NCI-H774 (cell line): ENCODE results near the gene DPH1.
"Not testable (repeated sequence)": the region's sequence is repeated elsewhere in the genome, so short reads cannot be mapped to it uniquely, and the experiment has no call there.

Experiments used
- DNase-seq: peaks from one replicate; lab custom pipeline; 2025; lab: John Stamatoyannopoulos, UW

Gene DPH1

DNA sequence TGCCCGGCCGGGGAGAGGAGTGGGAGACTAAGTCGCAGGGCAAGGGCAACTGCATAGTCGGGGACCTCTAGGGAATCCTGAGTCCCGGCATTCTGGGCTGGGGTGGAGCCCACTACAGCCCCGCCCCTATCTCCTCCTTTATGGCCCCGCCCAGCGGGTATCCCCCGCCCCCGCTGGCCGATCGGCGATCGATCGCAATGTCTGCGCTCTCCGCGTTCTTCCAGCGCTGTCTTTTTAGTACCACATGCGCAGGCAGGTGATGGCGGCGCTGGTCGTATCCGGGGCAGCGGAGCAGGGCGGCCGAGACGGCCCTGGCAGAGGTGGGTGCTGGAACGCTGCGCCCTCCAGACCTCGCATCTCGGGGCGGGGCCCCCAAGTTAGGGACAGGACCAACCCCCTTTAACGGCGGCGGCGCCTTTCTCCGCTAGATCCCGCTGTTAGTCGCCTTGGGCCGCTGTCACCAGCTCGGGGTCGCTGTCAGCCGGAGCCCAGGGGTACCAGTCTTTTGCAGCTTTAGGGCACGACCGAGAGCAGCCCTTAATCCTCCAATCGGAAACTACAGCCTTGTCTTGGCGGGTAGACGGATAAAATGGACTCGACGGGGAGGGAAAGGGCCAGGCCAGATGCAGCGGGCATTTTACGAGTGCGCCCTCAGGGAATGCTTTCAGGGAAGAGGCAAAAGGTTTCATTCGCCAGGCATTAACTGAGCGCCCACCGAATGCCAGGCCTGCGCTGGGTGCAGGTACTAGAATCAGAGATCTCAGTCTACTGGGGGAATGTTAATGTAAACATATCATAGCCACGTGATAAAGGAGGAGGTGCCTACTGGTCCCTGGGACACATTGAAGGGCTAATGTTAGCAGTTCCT, at the start of gene DPH1:
Gene DPH1, plus strand, starts transcription at position 243 of the 868 bp plus-strand sequence. Its CDS starts 17 bp downstream, at position 260.
- peak; percentile 58 for DNase-seq

DNA sequence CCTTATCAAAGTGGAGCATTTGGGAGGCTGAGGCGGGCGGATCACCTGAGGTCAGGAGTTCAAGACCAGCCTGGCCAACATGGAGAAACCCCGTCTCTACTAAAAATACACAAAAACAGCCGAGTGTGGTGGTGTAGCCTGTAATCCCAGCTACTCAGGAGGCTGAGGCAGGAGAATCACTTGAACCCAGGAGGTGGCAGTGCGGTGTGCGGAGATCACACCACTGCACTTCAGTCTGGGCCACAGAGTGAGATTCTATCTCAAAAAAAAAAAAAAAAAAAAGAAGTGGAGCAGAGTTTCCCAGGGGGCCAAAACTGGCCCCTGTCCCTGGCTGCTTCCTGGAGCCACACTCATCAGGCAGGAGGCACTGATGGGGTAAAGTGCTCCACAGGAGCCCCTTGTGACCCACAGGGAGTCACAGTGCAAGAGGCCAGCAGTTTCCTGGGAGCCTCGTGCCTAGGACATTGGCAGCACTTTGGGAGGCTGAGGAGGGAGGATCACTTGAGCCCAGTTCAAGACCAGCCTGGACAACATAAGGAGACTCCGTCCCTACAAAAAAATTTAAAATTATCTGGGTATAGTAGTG, 49.2 kb upstream of the DPH1 start:
- DNase-seq: no peak

DNA sequence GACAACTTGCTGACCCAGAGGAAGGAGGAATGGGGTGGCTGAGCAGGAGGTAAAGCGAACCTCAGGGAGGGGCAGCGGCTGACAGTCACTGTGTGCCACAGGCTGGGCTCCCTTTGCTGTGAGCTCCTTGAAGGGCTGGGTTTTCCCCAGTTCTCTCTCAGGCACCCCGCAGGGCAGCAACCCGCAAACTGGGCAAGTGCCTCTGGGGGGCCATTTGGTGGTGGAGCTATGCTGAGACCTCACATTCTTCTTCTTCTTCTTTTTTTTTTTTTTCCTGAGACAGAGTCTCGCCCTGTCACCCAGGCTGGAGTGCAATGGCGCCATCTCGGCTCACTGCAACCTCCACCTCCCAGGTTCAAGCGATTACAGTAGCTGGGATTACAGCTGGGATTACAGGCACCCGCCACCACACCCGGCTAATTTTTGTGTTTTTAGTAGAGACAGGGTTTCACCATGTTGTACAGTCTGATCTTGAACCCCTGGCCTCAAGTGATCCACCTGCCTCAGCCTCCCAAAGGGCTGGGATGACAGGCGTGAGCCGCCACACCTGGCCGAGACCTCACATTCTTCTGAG, 47.1 kb upstream of the DPH1 start:
- not testable (repeated sequence) for DNase-seq

DNA sequence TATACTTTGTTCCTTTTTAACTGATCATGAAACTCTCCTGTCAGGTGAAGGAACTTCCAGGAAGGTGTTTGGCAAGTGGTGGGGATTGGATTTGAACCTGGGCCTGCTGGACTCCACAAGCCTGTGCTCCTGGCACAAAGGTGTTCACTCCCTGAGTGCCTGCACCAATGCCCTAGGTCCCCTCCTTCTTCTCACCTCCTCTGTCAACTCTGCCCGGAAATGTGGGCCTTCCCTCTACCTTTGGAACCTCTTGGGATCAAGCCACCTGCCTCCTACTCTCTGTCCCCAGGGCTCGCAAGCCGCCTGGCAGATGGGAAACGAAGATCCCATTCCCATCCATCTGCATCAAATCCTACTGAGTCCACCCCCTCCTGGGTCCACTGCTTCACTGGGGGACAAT, 44.9 kb upstream of the DPH1 start:
- DNase-seq: no peak

DNA sequence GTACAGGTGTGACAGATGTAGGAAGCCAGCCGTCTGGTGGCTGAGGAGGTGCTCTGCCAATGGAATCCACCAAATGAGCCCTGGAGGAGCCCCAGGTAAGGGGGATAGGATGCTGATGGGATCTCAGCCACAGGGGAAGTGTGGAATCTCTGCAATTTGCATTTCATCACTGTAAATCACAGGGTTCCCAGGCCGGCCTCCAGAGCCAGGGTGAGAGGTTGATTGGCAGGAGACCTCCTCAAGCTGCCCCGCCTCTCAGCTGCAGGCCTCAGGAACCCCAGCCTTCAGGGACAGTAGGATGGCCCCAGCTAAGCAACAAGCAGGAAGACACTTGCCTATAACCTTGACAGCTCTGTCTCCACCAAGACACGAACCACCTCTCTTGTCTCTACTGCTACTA, 44.3 kb upstream of the DPH1 start:
- DNase-seq: no peak

DNA sequence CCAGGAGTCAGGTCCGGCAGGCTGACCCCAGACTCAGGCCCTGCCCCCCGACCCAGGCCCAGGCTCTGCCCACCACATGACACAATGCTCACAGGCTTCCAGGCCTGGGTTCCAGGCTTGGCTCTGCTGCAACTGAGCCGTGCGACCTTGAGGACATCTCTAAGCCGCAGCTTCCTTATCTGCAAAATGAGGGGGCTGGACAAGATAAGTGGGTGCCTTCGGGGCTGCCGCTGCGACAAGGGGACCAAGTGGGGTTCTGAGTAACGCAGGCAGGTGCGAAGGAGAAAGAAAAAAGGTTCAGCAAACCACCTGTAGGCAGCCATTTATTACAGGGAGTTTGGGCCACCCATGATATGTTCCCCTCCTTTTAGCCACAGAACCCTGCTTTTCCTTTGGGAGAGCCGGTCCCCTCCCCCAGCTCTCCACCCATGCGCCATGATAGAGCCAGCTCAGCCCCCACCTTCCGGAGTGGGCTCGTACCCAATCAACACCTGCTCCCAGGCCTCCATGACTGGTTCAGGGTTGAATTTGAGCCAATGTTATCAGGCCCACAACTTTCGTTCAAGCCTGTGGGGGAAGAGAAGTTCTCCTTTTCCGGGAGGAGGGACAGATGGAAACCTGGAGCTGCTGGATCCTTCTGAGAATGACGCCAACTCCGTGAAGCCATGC, 43.0 kb upstream of the DPH1 start:
- DNase-seq: no peak

DNA sequence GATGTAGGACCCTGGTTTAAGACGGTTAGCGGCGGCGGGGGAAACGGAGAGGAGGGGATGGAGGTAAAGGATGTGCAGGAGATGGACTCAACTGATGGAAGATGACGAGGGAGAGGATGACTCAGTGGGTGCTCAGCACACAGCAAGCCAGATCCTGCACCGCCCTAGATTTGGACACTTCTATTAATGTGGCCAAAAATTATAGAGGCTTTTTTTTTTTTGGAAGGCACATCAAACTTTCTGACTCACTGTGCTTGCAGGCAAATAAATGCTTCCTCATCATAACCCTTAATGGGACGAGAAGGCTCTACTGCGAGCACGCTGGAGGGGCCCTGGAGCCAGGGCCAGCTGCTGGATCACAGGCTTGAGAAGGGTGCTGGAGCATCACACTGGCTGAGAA, 40.8 kb upstream of the DPH1 start:
- DNase-seq: no peak

DNA sequence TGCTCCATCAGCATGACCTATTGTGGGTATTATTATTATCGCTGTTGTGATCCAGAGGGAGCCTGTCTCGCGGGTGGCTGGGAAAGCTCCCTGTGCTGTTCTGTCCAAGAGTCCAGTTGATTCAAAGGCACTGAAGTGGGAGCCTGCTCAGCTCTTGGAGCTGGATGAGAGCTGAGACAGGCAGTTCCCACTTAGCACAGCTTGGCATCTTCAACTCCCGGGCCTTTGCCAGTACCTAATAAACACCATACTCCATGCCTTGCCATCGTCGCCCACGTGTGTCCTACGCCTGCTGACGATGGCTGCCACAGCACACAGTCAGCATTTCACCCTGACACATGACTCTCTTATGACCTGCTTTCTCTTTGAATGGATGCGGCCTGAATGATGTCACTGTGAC, 37.4 kb upstream of the DPH1 start:
- no peak for DNase-seq

DNA sequence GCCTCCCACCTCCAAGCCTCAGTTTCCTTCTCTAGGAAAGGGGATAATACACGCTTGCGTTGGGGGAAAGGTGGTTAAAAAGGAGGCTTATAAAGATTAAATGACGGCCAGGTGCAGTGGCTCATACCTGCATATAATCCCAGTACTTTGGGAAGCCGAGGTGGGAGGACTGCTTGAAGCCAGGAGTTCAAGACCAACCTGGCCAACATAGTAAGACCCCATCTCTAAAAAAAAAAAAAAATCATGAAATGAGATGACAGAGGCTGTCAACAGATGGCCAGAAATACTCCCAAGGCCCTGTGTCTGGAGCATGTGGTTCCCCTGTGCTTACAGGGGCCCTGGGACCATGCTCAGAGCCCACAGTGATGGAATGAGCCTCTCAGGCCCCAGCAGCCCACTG, 35.2 kb upstream of the DPH1 start:
- no peak for DNase-seq

DNA sequence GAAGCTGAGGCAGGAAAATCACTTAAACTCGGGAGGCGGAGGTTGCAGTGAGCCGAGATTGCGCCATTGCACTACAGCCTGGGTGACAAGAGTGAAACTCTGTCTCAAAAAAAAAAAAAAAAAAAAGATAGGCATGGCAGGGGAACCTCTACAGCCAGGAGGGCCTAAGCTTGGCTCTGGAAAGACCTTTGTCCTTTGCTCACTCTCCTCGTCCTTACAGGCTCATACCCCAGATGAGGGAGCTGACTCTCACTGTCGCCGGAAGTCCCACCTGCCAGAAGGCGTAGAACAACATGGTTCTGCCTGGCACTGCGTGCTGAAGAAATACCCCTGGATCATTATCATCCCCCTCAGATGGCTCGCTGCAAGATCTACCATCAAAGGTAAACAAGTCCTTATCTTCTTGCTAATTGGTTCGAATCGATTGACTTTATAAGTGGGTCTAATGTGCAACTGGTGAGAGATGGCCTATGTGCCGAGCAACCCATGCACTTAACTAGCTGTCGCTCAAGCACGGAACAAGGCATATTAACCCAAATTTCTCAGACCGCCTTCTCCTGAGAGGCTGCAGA, 34.5 kb upstream of the DPH1 start:
- DNase-seq: no peak

DNA sequence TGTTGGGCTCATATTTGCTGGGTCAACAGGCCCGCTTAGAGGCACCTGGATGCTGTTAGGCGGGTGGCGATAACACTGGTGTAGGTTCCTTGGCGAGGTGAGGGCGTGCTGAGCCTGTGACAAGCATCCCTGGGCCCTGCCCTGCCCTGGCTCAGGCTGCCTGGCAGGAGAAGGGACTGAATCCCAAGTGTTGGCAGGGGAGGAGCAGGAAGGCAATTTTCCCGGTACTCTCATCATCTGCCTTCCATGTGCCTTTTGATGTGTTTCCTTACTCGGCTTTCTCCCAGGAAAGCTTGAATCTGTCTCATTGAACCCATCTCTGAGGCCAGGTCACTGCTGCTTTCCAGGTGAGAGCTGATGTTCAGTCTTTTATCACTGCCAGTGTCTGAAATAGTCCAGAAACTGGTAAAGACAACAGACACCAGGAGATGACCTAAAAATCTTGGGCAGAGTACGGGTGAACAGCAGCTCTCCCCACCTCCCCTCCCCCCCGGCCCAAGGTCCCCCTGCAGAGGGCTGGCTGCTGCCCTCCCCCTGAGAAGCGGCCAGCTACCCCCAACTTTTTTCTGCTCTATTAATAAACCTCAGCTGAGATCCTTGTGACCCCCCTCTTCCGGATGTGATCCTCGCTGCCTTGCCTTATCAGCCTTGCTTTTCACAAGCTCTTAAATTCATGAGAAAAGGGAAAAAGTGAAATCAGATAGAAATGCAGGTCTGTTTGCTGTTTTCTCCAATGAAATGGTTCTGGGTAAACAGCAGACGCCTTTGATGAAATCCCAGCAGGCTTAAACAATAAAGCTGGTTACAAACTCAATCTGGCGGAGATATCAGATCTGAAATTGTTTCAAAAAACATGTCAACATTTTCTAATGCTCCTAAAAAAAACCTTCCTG, 33.8 kb upstream of the DPH1 start:
- DNase-seq: no peak

DNA sequence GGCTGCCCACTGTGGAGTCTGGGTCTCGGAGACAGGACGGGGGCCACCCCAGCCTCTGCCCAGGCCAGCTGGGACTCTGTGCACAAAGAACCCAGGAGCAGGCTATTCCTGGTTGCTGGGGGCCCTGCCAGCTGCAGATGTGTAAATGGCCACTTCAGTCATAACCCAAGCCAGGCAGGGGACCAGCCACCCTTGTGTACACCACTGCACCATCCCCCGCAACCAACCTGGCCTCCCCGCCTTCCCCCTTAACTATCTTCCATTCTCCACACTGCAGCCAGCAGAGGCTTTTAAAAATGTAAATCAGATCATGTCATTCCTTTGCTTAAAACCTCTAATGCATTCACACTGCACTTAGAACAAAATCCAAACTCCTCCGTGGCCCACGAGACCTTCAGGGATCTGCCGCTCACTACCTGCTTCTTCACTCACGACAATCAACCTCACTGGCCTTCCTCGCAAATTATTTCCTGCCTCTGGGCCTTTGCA, 33.1 kb upstream of the DPH1 start:
- no peak for DNase-seq

DNA sequence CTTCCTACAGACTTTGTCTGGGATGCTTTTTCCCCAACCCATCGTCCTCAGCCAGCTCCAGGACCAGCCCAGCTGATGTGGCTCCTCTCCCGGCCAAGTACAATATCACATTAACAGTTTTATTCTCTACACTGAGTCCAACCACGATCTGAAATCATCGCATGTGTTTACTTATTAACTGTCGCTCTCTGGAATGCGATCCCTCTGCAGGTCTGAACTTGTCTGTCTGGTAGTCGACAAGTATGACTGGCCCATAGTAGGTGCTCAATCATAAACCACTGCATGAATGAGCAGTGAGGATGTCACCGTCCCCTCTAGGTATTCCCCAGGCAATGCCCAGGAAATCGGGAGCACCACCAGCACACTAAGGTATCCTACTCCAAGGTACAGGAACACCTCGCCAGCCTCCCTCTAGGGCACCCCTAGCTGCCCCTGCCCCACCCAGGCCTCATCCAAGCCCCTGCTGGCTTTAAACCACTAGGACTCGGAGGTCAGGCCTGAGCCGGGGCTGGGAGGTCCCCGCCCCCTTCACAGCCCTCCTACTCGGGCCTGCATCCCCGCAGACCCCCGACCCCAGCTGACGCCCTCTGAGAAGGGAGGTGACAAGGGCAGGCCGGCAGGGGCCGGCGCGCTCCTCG, 32.5 kb upstream of the DPH1 start:
- no peak for DNase-seq

DNA sequence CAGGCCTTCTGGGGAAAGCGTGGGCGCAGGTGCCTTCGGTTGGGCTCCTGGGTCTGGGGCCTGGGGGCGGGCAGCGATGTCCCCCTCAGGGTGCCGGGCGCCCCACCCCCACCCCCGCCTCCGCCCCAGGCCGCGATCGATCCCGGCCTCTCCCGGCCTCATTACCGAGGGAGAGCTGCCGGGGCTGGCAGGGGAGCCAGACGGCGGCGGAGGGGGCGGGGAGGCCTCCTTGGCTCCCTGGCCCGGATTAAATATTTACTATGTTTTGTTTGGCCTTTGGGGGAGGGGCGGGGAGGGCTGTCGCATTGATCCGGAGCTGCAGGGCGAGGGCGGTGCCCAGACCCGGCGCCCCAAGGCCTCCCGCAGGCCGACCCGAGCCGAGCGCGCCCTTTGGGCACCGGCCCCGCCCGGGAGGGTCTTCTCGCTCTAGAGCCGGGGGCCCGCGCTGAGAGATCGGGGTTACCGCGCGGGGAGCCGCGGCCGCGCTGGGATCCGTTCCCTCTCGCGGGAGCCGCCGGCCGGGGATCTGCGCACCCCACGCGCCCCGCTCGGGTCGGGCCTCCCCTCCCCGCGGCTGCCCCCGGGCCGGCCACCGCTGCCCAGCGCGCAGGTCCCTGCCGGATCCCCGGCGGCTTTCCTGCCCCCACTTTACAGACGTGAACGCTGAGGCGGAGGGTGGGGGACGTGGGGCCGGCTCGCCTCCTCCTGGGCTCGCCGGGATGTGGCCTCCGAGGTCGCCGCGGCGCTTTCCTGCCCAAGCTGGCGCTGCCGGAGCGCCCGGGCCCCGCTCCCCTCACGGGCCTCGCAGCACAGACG, 31.8 kb upstream of the DPH1 start:
- no peak for DNase-seq

DNA sequence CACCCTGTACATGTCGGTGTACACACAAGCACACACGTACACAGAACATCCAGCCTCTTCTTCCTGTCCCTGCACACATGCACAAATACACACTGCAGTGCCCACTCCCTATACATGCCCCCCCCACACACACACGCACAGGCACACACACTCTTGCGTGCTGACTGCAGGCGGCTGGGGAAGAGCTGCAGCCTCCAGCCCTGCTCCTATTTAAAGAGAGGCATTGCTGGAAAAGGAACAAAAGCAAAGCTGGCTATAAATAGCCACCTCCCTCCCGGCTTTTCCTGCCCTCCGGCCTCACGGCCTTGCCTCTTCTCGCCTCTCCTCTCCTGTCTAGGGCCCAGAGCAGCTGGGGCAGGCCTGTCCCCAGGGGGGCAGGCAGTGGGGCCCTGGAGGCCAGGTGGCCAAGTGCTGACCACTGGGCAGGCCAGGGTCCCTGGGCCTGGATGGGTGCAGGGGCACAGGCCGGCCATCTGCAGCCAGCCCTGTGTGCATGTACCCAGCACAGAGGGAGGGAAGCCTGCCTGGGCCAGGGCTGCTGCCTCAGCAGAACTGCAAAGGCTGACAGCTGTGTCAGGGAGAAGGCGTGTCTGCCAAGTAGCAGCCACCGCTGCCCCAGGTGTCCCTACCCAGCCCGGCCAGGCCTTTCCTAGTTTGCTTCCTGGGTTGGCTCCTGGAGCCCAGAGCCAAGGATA, 30.2 kb upstream of the DPH1 start:
- peak; percentile 21 for DNase-seq

DNA sequence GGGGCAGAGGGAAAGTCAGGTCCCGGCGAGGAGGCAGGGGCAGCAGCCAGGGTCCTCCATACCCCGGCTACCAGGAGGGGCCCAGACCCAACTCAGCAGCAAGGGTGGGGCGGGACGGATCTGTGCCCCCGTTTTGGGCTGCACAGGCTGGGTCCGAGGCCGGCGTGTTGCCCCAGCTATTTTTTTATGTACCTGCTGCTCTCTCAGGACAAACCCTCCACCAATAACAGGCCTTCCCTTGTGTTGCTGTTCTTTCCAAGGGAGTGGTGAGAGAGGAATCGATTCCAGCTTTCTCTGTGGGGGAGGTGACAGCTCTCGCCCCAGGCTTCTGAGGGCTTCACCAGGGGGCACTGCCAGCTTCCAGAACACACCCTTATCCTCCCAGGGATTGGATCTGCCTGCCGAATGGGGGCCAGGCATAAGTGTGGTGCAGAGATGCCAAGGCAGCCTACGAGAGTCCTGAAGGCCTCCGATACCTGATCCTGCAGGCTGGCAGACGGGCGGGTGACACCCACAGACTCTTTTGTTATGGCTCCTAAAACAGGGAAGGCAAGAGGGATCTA, 27.1 kb upstream of the DPH1 start:
- DNase-seq: no peak

DNA sequence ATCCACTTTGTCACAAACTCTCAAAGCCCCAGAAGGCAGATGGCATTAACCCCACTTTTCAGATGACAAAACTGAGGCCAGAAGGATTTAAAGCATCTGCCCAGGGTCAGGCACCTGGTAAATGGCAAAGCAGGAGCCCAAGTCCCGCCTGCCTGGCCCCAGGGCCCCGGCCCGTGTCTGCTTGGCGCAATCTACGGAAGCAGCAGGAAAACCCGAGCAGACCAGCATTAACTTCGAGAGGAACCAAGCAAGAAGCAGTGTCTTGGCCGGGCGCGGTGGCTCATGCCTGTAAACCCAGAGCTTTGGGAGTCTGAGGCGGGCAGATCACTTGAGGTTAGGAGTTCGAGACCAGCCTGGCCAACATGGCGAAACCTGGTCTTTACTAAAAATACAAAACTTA, 26.4 kb upstream of the DPH1 start:
- no peak for DNase-seq

DNA sequence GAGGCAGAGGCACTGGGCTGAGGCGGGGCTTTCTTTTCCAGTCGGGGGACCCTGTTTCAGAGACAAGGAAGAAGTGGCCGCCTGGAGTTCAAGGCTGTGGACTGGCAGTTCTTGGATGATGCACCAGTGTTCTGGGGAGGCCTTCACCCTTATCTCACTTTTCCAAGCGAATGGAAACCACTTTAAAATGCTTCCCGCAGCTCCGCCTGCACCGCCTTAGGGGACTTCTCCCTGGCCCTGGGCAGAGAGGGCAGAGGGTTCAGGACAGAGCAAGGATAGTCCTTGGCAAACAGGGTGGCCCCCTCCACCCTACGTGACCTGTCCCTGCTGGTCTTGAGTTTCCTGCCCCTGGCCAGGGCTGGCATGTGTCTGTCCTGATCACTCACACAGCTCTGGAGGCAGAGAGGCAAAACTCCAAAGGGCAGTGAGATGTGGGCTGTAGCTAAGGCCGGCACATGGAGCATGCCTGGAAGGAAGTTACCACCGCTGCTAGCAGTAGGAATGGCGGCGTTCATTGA, 25.5 kb upstream of the DPH1 start:
- no peak for DNase-seq
